IMR-90 (cell line): ENCODE measurements around the gene ADCY2. TPM values are rescaled to one million over a fixed set of nuclear protein-coding genes. Genes with fewer than 3 reads are reported as not detected.

Experiments
- ATAC-seq: fragments of 200-7000 bp; cut with Tn5 transposase; 2 replicates; pipeline ENCODE4 v1.9.1; 2020; ENCODE audit warnings: low read depth, mild to moderate bottlenecking, moderate library complexity
- BruUV-seq: library from RNA; stranded (reverse); fragments of 400-500 nt; replicated peaks from 2 replicates; lab custom pipeline; 2021; lab: Mats Ljungman, UMichigan
- CTCF ChIA-PET: fragments of 300-600 bp; formaldehyde crosslinking; extraction: SDS; loops from one replicate; lab custom pipeline; 2021; ENCODE audit warnings: antibody characterized with exemption; lab: Yijun Ruan, JAX
- POLR2A ChIA-PET: fragments of 300-600 bp; sonication (Branson Sonifier 250); formaldehyde crosslinking; loops from one replicate; lab custom pipeline; 2022; ENCODE audit warnings: antibody characterized with exemption; ENCODE audit not compliant: unreplicated experiment; lab: Charles Lee
- DNase-seq: peaks from one replicate; pipeline ENCODE4 v3.0.0; 2013
- H2AFZ ChIP-seq: replicated peaks from 2 replicates; pipeline ENCODE3; 2013; ENCODE audit warnings: low read length, mild to moderate bottlenecking; ENCODE audit not compliant: poor library complexity
- H2AK5ac ChIP-seq: 2 replicates; pipeline ENCODE4 v1.6.1; 2013; ENCODE audit warnings: low read depth, low read length, inconsistent platforms
- H2AK9ac ChIP-seq: replicated peaks from 2 replicates; pipeline ENCODE3; 2013; ENCODE audit warnings: mild to moderate bottlenecking, low read depth, low read length, moderate library complexity; ENCODE audit not compliant: poor library complexity
- H2BK120ac ChIP-seq: 2 replicates; pipeline ENCODE4 v1.6.1; 2013; ENCODE audit warnings: low read depth, low read length, inconsistent platforms
- H2BK15ac ChIP-seq: 3 replicates; pipeline ENCODE4 v1.6.1; 2013; ENCODE audit warnings: low read depth, low read length, inconsistent platforms
- H2BK20ac ChIP-seq: 2 replicates; pipeline ENCODE4 v1.6.1; 2013; ENCODE audit warnings: low read depth, mild to moderate bottlenecking, inconsistent platforms, low read length, moderate library complexity
- H2BK5ac ChIP-seq: 2 replicates; pipeline ENCODE4 v1.6.1; 2013; ENCODE audit warnings: mild to moderate bottlenecking, low read depth, low read length, inconsistent platforms; ENCODE audit not compliant: poor library complexity, severe bottlenecking
- H3K14ac ChIP-seq: replicated peaks from 2 replicates; pipeline ENCODE4 v1.6.1; 2013; ENCODE audit warnings: low read depth, low read length, inconsistent platforms
- H3K18ac ChIP-seq: 2 replicates; pipeline ENCODE4 v1.6.1; 2013; ENCODE audit warnings: low read depth, low read length, control low read depth
- H3K23ac ChIP-seq: 2 replicates; pipeline ENCODE4 v1.6.1; 2013; ENCODE audit warnings: low read depth, low read length, inconsistent platforms
- H3K27ac ChIP-seq: 2 replicates; pipeline ENCODE4 v1.5.1; 2013; ENCODE audit warnings: mild to moderate bottlenecking, control low read depth, low read length; ENCODE audit not compliant: insufficient read depth
- H3K27me3 ChIP-seq: 2 replicates; pipeline ENCODE4 v1.6.1; 2013; ENCODE audit warnings: low read length; ENCODE audit not compliant: control insufficient read depth, insufficient read depth
- H3K36me3 ChIP-seq: 2 replicates; pipeline ENCODE4 v1.6.1; 2013; ENCODE audit warnings: low read length, mixed read lengths; ENCODE audit not compliant: control insufficient read depth, insufficient read depth
- H3K4ac ChIP-seq: 2 replicates; pipeline ENCODE4 v1.6.1; 2013; ENCODE audit warnings: low read depth, low read length, inconsistent platforms
- H3K4me1 ChIP-seq: 2 replicates; pipeline ENCODE4 v1.6.1; 2013; ENCODE audit warnings: low read length, mixed read lengths; ENCODE audit not compliant: control insufficient read depth, insufficient read depth
- H3K4me2 ChIP-seq: 2 replicates; pipeline ENCODE4 v1.6.1; 2013; ENCODE audit warnings: low read depth, mild to moderate bottlenecking, control low read depth, low read length, moderate library complexity
- H3K4me3 ChIP-seq: 2 replicates; pipeline ENCODE4 v1.5.1; 2013; ENCODE audit warnings: low read depth, mild to moderate bottlenecking, control low read depth, low read length, moderate library complexity; ENCODE audit not compliant: insufficient read depth
- H3K56ac ChIP-seq: 2 replicates; pipeline ENCODE4 v1.6.1; 2013; ENCODE audit warnings: low read length, inconsistent platforms; ENCODE audit not compliant: insufficient read depth; ENCODE audit errors: extremely low read depth
- H3K79me1 ChIP-seq, 2 experiments: 2 replicates each; pipeline ENCODE4 v1.6.1; 2013; ENCODE audit warnings: low read length in 2 of 2, inconsistent platforms in 1 of 2, low read depth in 1 of 2
- H3K9ac ChIP-seq: 2 replicates; pipeline ENCODE4 v1.6.1; 2013; ENCODE audit warnings: low read depth, low read length, control low read depth
- H3K9me1 ChIP-seq: 2 replicates; pipeline ENCODE4 v1.6.1; 2013; ENCODE audit warnings: low read length, inconsistent platforms; ENCODE audit not compliant: insufficient read depth
- H3K9me3 ChIP-seq: 2 replicates; pipeline ENCODE4 v1.6.1; 2013; ENCODE audit warnings: low read length; ENCODE audit not compliant: control insufficient read depth, insufficient read depth
- H4K20me1 ChIP-seq: 2 replicates; pipeline ENCODE4 v1.6.1; 2013; ENCODE audit warnings: low read length, inconsistent platforms; ENCODE audit not compliant: insufficient read depth
- H4K5ac ChIP-seq: 2 replicates; pipeline ENCODE4 v1.6.1; 2013; ENCODE audit warnings: mild to moderate bottlenecking, low read depth, low read length, control low read depth
- H4K8ac ChIP-seq, 2 experiments: 2 replicates each; pipeline ENCODE4 v1.6.1; 2013; ENCODE audit warnings: low read depth in 2 of 2, low read length in 2 of 2, control low read depth in 1 of 2, inconsistent platforms in 1 of 2
- H4K91ac ChIP-seq: 2 replicates; pipeline ENCODE4 v1.6.1; 2013; ENCODE audit warnings: low read depth, low read length, inconsistent platforms; ENCODE audit not compliant: insufficient read depth
- BHLHE40 ChIP-seq: fragments of 150-350 bp; IDR thresholded peaks from 2 replicates; pipeline ENCODE4 v1.6.1; 2016; ENCODE audit warnings: mild to moderate bottlenecking, low read depth, low read length
- CEBPB ChIP-seq: IDR thresholded peaks from 2 replicates; pipeline ENCODE4 v1.6.1; 2012; ENCODE audit warnings: low read depth, low read length, improper control_type of control experiment
- CTCF ChIP-seq: conservative IDR thresholded peaks from 2 replicates; pipeline ENCODE4 v1.5.1; 2012; ENCODE audit warnings: mild to moderate bottlenecking, low read depth, low read length, improper control_type of control experiment
- ELK1 ChIP-seq: fragments of 150-350 bp; IDR thresholded peaks from 2 replicates; pipeline ENCODE4 v1.6.1; 2016; ENCODE audit warnings: low read depth, mild to moderate bottlenecking, low read length, moderate library complexity, borderline replicate concordance
- FOS ChIP-seq: fragments of 150-350 bp; IDR thresholded peaks from 2 replicates; pipeline ENCODE4 v1.6.1; 2016; ENCODE audit warnings: low read depth, low read length
- MAZ ChIP-seq: IDR thresholded peaks from 2 replicates; pipeline ENCODE4 v1.6.1; 2012; ENCODE audit warnings: low read depth, mild to moderate bottlenecking, low read length, improper control_type of control experiment, moderate library complexity, borderline replicate concordance
- MXI1 ChIP-seq: IDR thresholded peaks from 2 replicates; pipeline ENCODE4 v1.6.1; 2012; ENCODE audit warnings: low read depth, mild to moderate bottlenecking, low read length, moderate library complexity, borderline replicate concordance
- NFE2L2 ChIP-seq: fragments of 150-350 bp; IDR thresholded peaks from 2 replicates; pipeline ENCODE4 v1.6.1; 2016; ENCODE audit warnings: low read depth, mild to moderate bottlenecking, low read length
- POLR2A ChIP-seq: IDR thresholded peaks from 2 replicates; pipeline ENCODE4 v1.6.1; 2012; ENCODE audit warnings: mild to moderate bottlenecking, low read depth, low read length
- RFX5 ChIP-seq: IDR thresholded peaks from 2 replicates; pipeline ENCODE4 v1.8.0; 2012; ENCODE audit warnings: low read depth, mild to moderate bottlenecking, low read length, moderate library complexity
- SMC3 ChIP-seq: fragments of 150-350 bp; IDR thresholded peaks from 2 replicates; pipeline ENCODE4 v1.6.1; 2016; ENCODE audit warnings: low read depth, mild to moderate bottlenecking, antibody characterized with exemption, low read length, moderate library complexity
- USF2 ChIP-seq: fragments of 150-350 bp; IDR thresholded peaks from 2 replicates; pipeline ENCODE4 v1.6.1; 2017; ENCODE audit warnings: mild to moderate bottlenecking, antibody characterized with exemption, low read length, low read depth
- WGBS, 2 experiments: methylation state at CpG; one replicate each; pipeline versions ENCODE4 v1.1.5 to v1.1.7; 2013; ENCODE audit warnings: missing lambda C conversion rate in 2 of 2; ENCODE audit not compliant: insufficient read length in 1 of 2; ENCODE audit errors: extremely low coverage in 2 of 2; 5-methylcytosine and 5-hydroxymethylcytosine counted together
- dilution Hi-C: fragments of 300-500 bp; cut with HindIII; formaldehyde crosslinking; loops from one replicate; pipeline ENCODE4 v1.14.3; 2018; ENCODE audit warnings: low sequenced_read_pairs; ENCODE audit not compliant: unreplicated experiment
- in situ Hi-C: fragments of 300-500 bp; cut with MboI; formaldehyde crosslinking; loops from 3 replicates; pipeline ENCODE4 v1.14.3; 2019; ENCODE audit warnings: low sequenced_read_pairs, inconsistent platforms, mixed read lengths
- intact Hi-C: fragments of 100-400 bp; cut with micrococcal nuclease; formaldehyde crosslinking; loops from 2 replicates; pipeline ENCODE4 v1.10.0; 2022
- polyA plus RNA-seq, 3 experiments: library from polyadenylated mRNA; depleted of rRNA; stranded (reverse); fragments of >200 nt; gene quantifications; 2 replicates each; pipeline ENCODE4 v1.2.3, GENCODE V29; 2012; ENCODE audit warnings: low replicate concordance in 1 of 3
- total RNA-seq: library from RNA; depleted of rRNA; stranded (reverse); fragments of >200 nt; gene quantifications from 2 replicates; pipeline ENCODE4 v1.2.3, GENCODE V29; 2012

Gene ADCY2
- total and polyA plus RNA-seq, 2 of the 4 experiments (the other 2 are of a cell fraction), result not detected

GRCh38 chr5:7875151-7875550 is 479.2 kb downstream of the ADCY2 start:
- Histone ChIP-seq H4K8ac (no peak overlapping the region), H2BK5ac (no peak overlapping the region), H3K9ac (no peak overlapping the region), H4K20me1 (peaks cover 6% of the 10 kb centered on the region; the same call in 1 of the 2 replicates), H3K14ac (no peak overlapping the region), H3K36me3 (peaks cover 13% of the 10 kb centered on the region), H3K18ac (no peak overlapping the region), H2AK5ac (no peak overlapping the region), H3K79me1 (peaks cover 15 to 54% of the 10 kb centered on the region in 2 experiments), H3K27me3 (no peaks in the 10 kb centered on the region), H4K91ac (no peak overlapping the region), H2BK120ac (no peak overlapping the region), H3K4me1 (peaks cover 8% of the 10 kb centered on the region; the same call in 1 of the 2 replicates), H3K9me1 (0 out of 2 replicates have a peak, but pooled peaks cover 4% of the 10 kb centered on the region), H2BK15ac (no peak overlapping the region), H2BK20ac (no peak overlapping the region), H3K23ac (no peak overlapping the region), H2AK9ac (no peak overlapping the region), H3K4me2 (no peak overlapping the region), H3K9me3 (no peaks in the 10 kb centered on the region), H2AFZ (no peak overlapping the region), H3K27ac (no peak overlapping the region), H4K5ac (no peak overlapping the region), H3K4ac (no peak overlapping the region), H3K4me3 (no peak overlapping the region), H3K56ac (no peak overlapping the region)
- in situ Hi-C loops, result loop anchor here (25.0 kb wide), 2 partner anchors 1187 to 1662 kb away; partner anchors contain the start of gene SEMA5A
- CTCF ChIA-PET, result no interaction called here
- ATAC-seq, result no peak
- intact Hi-C loops, result loop anchor here (10.0 kb wide), 1 partner anchor 960 kb away; no protein-coding TSS in a partner anchor
- no CpG with 5 or more reads among the region's 4 CpGs for WGBS, 2 experiments
- no TSS peak for BruUV-seq
- dilution Hi-C loops, result no loop called here
- TF ChIP-seq ELK1 (no peak), RFX5 (no peak), MXI1 (no peak), POLR2A (no peak), FOS (no peak), CTCF (no peak), MAZ (no peak), NFE2L2 (no peak), USF2 (no peak), CEBPB (no peak), BHLHE40 (no peak), SMC3 (no peak)
- no peak for DNase-seq
- POLR2A ChIA-PET, result no interaction called here
